GM21381 (cell line): ENCODE measurements around the gene OSTF1.

Experiments
- ATAC-seq: cut with Tn5 transposase; IDR thresholded peaks from one replicate; pipeline ENCODE4 v1.9.1; 2021; ENCODE audit warnings: mild to moderate bottlenecking, moderate library complexity; ENCODE audit not compliant: unreplicated experiment

OSTF1 gene

GRCh38 chr9:75161116-75161857 is 73.0 kb downstream of the OSTF1 start:
- no peak for ATAC-seq

DNA sequence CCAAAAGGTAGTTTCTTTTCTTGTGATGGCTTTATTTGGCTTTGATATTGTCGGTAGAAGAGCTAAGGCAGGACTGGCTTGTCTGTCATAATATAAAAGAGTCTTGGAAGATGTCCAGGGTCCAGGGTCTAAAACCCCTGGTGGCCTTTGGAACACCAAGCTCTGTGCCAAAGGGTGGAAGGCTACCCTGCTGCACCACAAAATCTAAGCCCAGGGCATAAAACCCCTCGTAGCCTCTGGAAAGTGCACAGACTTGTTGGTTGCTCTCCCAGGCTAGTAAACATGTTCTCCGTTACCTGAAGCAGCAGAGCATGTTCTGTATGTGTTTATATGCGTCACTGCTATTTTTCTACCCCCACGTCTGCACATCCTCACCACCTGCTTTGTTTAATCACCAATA is 75.5 kb downstream of the OSTF1 start:
- no peak for ATAC-seq

- no peak for ATAC-seq
Observed at GRCh38 chr9:75164573-75164972, 76.3 kb downstream of the OSTF1 start.

GRCh38 chr9:75167281-75167680 is 79.0 kb downstream of the OSTF1 start:
- ATAC-seq = no peak

DNA sequence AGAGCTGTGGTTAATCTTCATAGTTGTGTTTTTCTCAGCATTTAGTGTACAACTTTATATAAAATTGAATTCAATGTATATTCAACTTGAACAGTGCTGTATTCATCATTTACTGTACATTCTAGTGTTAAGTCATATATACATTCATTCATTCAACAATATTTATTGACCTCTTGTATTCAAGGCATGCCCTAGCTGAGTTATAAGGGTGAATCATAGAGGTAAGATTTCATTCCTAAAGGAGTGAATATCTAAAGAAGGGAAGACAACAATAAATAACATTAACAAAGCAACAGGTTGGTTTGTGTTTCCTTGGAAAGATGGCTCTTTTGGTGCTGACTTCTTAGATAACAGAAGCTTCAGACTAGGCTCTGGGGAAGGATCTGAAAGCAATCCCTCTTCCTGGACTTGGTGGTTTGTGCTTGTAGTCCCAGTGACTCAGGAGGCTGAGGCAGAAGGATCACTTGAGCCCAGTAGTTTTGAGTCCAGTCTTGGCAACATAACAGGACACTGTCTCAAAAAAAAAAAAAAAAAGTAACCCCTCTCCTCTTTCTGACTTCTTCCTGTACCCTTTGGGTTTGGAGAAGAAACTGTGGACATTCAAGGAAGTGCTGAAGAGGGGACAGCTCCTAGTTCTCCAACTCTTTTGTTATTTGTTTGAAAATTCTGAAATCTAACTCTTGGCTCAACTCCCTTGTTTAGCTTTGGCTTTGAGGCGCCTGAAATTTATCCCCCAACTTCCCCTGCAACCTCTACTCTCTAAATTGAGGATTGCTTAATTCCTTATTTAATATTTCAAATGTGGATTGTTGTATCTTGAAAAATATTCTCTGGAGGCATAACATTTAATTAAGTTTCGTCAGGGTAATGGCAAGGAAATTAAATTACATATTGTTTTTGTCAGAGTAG is 80.2 kb downstream of the OSTF1 start:
- no peak for ATAC-seq

GRCh38 chr9:75169623-75170022 is 81.3 kb downstream of the OSTF1 start:
- ATAC-seq = no peak

DNA sequence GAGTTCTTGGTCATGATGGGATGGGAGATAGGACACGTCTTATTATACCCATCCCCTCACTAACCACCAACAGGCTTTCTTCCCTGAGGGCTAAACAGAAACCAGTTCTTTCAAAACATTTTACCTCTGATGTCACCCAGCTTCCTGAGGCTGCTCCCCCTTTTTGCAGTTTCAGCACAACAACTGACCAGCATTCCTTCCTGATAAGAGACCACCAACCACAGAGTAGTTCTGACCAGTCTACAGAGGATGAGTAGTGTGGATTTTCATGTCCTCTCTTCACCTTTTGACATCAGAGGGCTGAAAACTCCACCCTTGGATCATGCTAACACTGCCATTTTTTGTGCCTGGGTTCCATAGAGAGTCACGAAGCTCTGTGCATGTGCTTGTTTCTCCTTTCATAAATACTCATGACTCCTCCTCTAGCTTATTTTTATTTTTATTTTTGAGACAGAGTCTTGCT is 82.6 kb downstream of the OSTF1 start:
- ATAC-seq = no peak

- ATAC-seq = no peak
Observed at GRCh38 chr9:75175395-75175794, 87.1 kb downstream of the OSTF1 start.

- ATAC-seq = no peak
Observed at GRCh38 chr9:75176037-75176436, 87.7 kb downstream of the OSTF1 start.

DNA sequence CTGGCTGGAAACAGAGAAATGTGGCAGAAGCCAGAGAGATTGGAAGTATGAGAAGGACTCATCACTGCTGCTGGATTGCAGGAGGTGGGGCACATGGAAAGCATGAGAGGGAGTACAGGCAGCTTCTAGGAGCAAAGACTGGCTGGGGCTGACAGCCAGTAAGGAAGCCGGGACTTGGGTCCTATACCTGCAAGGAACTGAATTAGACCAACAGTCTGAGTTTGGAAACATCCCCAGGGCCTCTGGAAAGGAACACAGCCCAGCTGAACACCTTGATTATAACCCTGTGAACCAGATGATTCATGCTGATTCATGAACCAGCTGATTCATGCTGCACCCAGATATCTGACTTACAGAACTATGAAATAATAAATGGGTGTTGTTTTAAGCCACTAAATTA is 93.4 kb downstream of the OSTF1 start:
- no peak for ATAC-seq

DNA sequence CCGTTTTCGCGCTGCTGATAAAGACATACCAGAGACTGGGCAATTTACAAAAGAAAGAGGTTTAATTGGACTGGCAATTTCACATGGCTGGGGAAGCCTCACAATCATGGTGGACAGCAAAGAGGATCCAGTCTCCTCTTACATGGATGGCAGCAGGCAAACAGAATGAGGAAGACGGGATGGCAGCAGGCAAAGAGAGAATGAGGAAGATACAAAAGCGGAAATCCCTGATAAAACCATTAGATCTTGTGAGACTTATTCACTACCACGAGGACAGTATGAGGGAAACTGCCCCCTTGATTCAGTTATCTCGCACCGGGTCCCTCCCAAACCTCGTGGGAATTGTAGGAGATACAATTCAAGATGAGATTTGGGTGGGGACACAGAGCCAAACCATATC is 95.0 kb downstream of the OSTF1 start:
- ATAC-seq = no peak

- no peak for ATAC-seq
Observed at GRCh38 chr9:75184471-75184870, 96.2 kb downstream of the OSTF1 start.

DNA sequence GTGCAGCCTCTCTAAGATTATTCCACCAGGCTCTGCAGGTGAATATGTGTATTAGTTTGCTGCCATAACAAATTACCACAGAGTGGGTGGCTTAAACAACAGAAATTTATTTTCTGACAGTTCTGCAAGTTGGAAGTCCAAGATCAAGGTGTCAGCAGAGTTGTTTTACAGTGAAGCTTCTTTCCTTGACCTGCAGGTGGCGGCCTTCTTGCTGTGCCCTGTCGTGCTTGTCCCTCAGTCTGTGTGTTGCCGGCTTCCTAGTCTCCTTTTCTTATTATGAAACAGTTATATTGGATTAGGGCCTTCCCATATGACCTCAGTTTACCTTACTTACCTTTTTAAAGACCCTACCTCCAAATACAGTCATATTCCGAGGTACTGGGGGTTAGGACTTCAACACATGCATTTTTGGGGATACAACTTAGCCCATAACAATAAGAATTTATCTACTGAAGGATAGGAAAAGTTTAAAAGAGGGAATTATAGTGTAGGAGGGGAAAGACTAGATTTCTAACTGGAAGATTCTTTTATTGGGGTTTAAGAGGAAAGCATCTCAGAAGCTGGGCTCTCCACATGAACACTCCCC is 97.4 kb downstream of the OSTF1 start:
- peak; percentile 81 for ATAC-seq

- ATAC-seq = no peak
Observed at GRCh38 chr9:75186767-75187380, 98.6 kb downstream of the OSTF1 start.

- ATAC-seq = no peak
Observed at GRCh38 chr9:75188756-75189155, 100.4 kb downstream of the OSTF1 start.

- no peak for ATAC-seq
Observed at GRCh38 chr9:75190762-75191161, 102.4 kb downstream of the OSTF1 start.
